HCT116 (cell line): Measurements from ENCODE around the gene STK24. TPM values are rescaled to one million over a fixed set of nuclear protein-coding genes. Genes with fewer than 3 reads are reported as not detected.

ENCODE experiments used
- ATAC-seq: fragments of 200-7000 bp; cut with Tn5 transposase; 2 replicates; pipeline ENCODE4 v1.9.1; 2020; ENCODE audit warnings: mild to moderate bottlenecking, moderate library complexity
- BruUV-seq: library from RNA; stranded (reverse); fragments of 400-500 nt; replicated peaks from 2 replicates; lab custom pipeline; 2021; lab: Mats Ljungman, UMichigan
- CTCF ChIA-PET: fragments of 300-600 bp; sonication (Branson Sonifier 250); formaldehyde crosslinking; loops from one replicate; lab custom pipeline; 2021; ENCODE audit warnings: antibody characterized with exemption; lab: Charles Lee
- POLR2A ChIA-PET: fragments of 300-600, 350-600 bp; sonication (Branson Sonifier 250); formaldehyde crosslinking; loops from one replicate; lab custom pipeline; 2021; ENCODE audit warnings: antibody characterized with exemption; lab: Charles Lee
- RAD21 ChIA-PET, 2 experiments: fragments of 300-600 bp; sonication (Branson Sonifier 250); formaldehyde crosslinking; loops; one replicate each; lab custom pipeline; 2023; ENCODE audit warnings: low total read pairs in 2 of 2; ENCODE audit not compliant: uncharacterized antibody in 2 of 2, unreplicated experiment in 2 of 2, low non-redundant PET in 1 of 2; lab: Charles Lee
- DNase-seq: peaks from one replicate; pipeline ENCODE4 v3.0.0-alpha.2; 2010; ENCODE audit warnings: low read depth, low spot score
- H2AFZ ChIP-seq: fragments of 200-600 bp; shearing (Covaris generic), sonication (generic); 2 replicates; pipeline ENCODE4 v1.6.1; 2017; ENCODE audit warnings: low read depth, mixed run types, mixed read lengths, antibody characterized with exemption, low read length; ENCODE audit not compliant: poor library complexity, severe bottlenecking
- H3K27ac ChIP-seq: 2 replicates; pipeline ENCODE4 v1.5.1; 2012; ENCODE audit warnings: low read depth, low read length
- H3K27me3 ChIP-seq: fragments of 200-600 bp; sonication (generic); 2 replicates; pipeline ENCODE4 v1.6.1; 2016; ENCODE audit warnings: mixed run types, low read length, mixed read lengths; ENCODE audit not compliant: insufficient read depth
- H3K36me3 ChIP-seq, 2 experiments: fragments of 200-500 bp in 1 of 2; fragments of 200-600 bp in 1 of 2; sonication (Bioruptor generic) in 1 of 2; sonication (generic) in 1 of 2; 2 replicates each; pipeline versions ENCODE4 v1.5.1 to v1.6.1; 2014 to 2016; ENCODE audit warnings: low read length in 2 of 2, inconsistent platforms in 1 of 2, mixed read lengths in 1 of 2, mixed run types in 1 of 2; ENCODE audit not compliant: insufficient read depth in 2 of 2, control insufficient read depth in 1 of 2
- H3K4me1 ChIP-seq, 2 experiments: fragments of 200-600 bp in 1 of 2; sonication (generic) in 1 of 2; 2 replicates each; pipeline versions ENCODE4 v1.5.1 to v1.6.1; 2012 to 2017; ENCODE audit warnings: low read length in 2 of 2, inconsistent platforms in 1 of 2, mild to moderate bottlenecking in 1 of 2, mixed read lengths in 1 of 2, mixed run types in 1 of 2, moderate library complexity in 1 of 2; ENCODE audit not compliant: insufficient read depth in 2 of 2, control insufficient read depth in 1 of 2
- H3K4me2 ChIP-seq: fragments of 200-600 bp; sonication (generic); 2 replicates; pipeline ENCODE4 v1.6.1; 2017; ENCODE audit warnings: mixed run types, low read length, mixed read lengths
- H3K4me3 ChIP-seq, 2 experiments: fragments of 200-600 bp in 1 of 2; sonication (generic) in 1 of 2; replicated peaks in 1 of 2; 2 replicates each; pipeline ENCODE4 v1.5.1; 2011 to 2016; ENCODE audit warnings: low read length in 2 of 2, control low read depth in 1 of 2, low read depth in 1 of 2, mild to moderate bottlenecking in 1 of 2, mixed read lengths in 1 of 2, mixed run types in 1 of 2
- H3K79me2 ChIP-seq: fragments of 200-600 bp; sonication (generic); 2 replicates; pipeline ENCODE4 v1.6.1; 2017; ENCODE audit warnings: mild to moderate bottlenecking, mixed run types, low read length, moderate library complexity, mixed read lengths; ENCODE audit not compliant: insufficient read depth
- H3K9ac ChIP-seq: fragments of 200-600 bp; sonication (generic); 2 replicates; pipeline ENCODE4 v1.6.1; 2016; ENCODE audit warnings: low read length, mixed read lengths
- H3K9me2 ChIP-seq: fragments of 200-600 bp; sonication (generic), shearing (Covaris generic); 2 replicates; pipeline ENCODE4 v1.6.1; 2017; ENCODE audit warnings: mixed run types, mild to moderate bottlenecking, moderate library complexity; ENCODE audit not compliant: insufficient read depth
- H3K9me3 ChIP-seq, 2 experiments: fragments of 200-500 bp in 1 of 2; fragments of 200-600 bp in 1 of 2; sonication (Bioruptor generic) in 1 of 2; sonication (generic) in 1 of 2; 2 replicates each; pipeline ENCODE4 v1.6.1; 2014 to 2017; ENCODE audit warnings: low read length in 2 of 2, mixed read lengths in 2 of 2, inconsistent platforms in 1 of 2, low read depth in 1 of 2, mild to moderate bottlenecking in 1 of 2, mixed run types in 1 of 2, moderate library complexity in 1 of 2; ENCODE audit not compliant: control insufficient read depth in 1 of 2, insufficient read depth in 1 of 2
- H4K20me1 ChIP-seq: fragments of 200-600 bp; sonication (generic), shearing (Covaris generic); 2 replicates; pipeline ENCODE4 v1.6.1; 2017; ENCODE audit warnings: mixed run types, mild to moderate bottlenecking, moderate library complexity; ENCODE audit not compliant: insufficient read depth
- ATF3 ChIP-seq: IDR thresholded peaks from 2 replicates; pipeline ENCODE4 v1.6.1; 2012
- CBX3 ChIP-seq: IDR thresholded peaks from 2 replicates; pipeline ENCODE4 v1.6.1; 2012; ENCODE audit warnings: low read depth
- CTCF ChIP-seq, 3 experiments: fragments of 200-600 bp in 1 of 3; sonication (generic) in 1 of 3; IDR thresholded peaks in 2 of 3; conservative IDR thresholded peaks in 1 of 3; 2 replicates each; pipeline ENCODE4 v1.5.1; 2012 to 2017; ENCODE audit warnings: low read depth in 2 of 3, low read length in 2 of 3, antibody characterized with exemption in 1 of 3, borderline replicate concordance in 1 of 3, control low read depth in 1 of 3, mild to moderate bottlenecking in 1 of 3, mixed read lengths in 1 of 3, mixed run types in 1 of 3, moderate library complexity in 1 of 3; ENCODE audit not compliant: insufficient read depth in 1 of 3
- EZH2 ChIP-seq: fragments of 200-600 bp; sonication (generic); IDR thresholded peaks from 2 replicates; pipeline ENCODE4 v1.6.1; 2017; ENCODE audit warnings: antibody characterized with exemption, mixed run types
- EZH2phosphoT487 ChIP-seq: fragments of 200-600 bp; IDR thresholded peaks from 2 replicates; pipeline ENCODE4 v1.6.1; 2018; ENCODE audit warnings: antibody characterized with exemption, borderline replicate concordance
- POLR2A ChIP-seq: IDR thresholded peaks from 2 replicates; pipeline ENCODE4 v1.7.0; 2011; ENCODE audit warnings: borderline replicate concordance; ENCODE audit not compliant: insufficient read depth, insufficient read length; ENCODE audit errors: extremely low read depth
- SIN3A ChIP-seq: IDR thresholded peaks from 2 replicates; pipeline ENCODE4 v1.6.1; 2012; ENCODE audit warnings: low read depth
- SRF ChIP-seq: IDR thresholded peaks from 2 replicates; pipeline ENCODE4 v1.6.1; 2012; ENCODE audit warnings: low read depth
- YY1 ChIP-seq: IDR thresholded peaks from 2 replicates; pipeline ENCODE4 v1.6.1; 2011; ENCODE audit warnings: low read length, low read depth, moderate library complexity, mild to moderate bottlenecking; ENCODE audit not compliant: insufficient replicate concordance; ENCODE audit errors: extremely low read depth
- ZBTB33 ChIP-seq: IDR thresholded peaks from 2 replicates; pipeline ENCODE4 v1.6.1; 2011; ENCODE audit warnings: mild to moderate bottlenecking, low read length, moderate library complexity; ENCODE audit not compliant: insufficient replicate concordance; ENCODE audit errors: extremely low read depth
- ZFX ChIP-seq: fragments of 450-650 bp; IDR thresholded peaks from 2 replicates; pipeline ENCODE4 v1.6.1; 2017
- ZNF274 ChIP-seq: fragments of 200-500 bp; sonication (Bioruptor generic); IDR thresholded peaks from 2 replicates; pipeline ENCODE4 v1.6.1; 2014; ENCODE audit warnings: mild to moderate bottlenecking, low read depth, low read length, inconsistent platforms
- intact Hi-C: fragments of 100-400 bp; cut with micrococcal nuclease; formaldehyde crosslinking; loops from 2 replicates; pipeline ENCODE4 v1.10.0; 2022
- total RNA-seq: library from RNA; stranded (reverse); gene quantifications from one replicate; pipeline ENCODE4 v1.2.1, GENCODE V29; 2021; ENCODE audit not compliant: unreplicated experiment

STK24 gene
- total RNA-seq, 1 experiment from 2014 or later = 137 TPM

- H3K27me3 ChIP-seq = no peaks in the 10 kb centered on the region
- TF ChIP-seq SRF = no peak
- TF ChIP-seq, all 23 proteins: peak for 0
- Histone ChIP-seq H3K4me2 (no peak overlapping the region), H3K4me1 (peaks cover 51 to 89% of the 10 kb centered on the region in 2 experiments), H3K36me3 (peaks cover 0 to 3% of the 10 kb centered on the region in 2 experiments; a peak in 1 of 4 replicates), H4K20me1 (0 out of 2 replicates have a peak, but pooled peaks cover 7% of the 10 kb centered on the region), H3K9ac (no peak overlapping the region), H3K9me2 (no peaks in the 10 kb centered on the region), H3K9me3 (no peaks in the 10 kb centered on the region), H2AFZ (no peak overlapping the region), H3K27ac (no peak overlapping the region), H3K4me3 (no peak overlapping the region), H3K79me2 (peaks cover 96% of the 10 kb centered on the region)
- ATAC-seq = no peak
- ChIA-PET RAD21 (no interaction called here), POLR2A (no interaction called here), CTCF (no interaction called here)
- DNase-seq = no peak
- BruUV-seq = no TSS peak
- intact Hi-C loops = no loop called here
Observed at GRCh38 chr13:98480915-98481877, 95.7 kb downstream of the STK24 start.

- H3K9ac ChIP-seq = no peak overlapping the region
- H4K20me1 ChIP-seq = 0 out of 2 replicates have a peak, but pooled peaks cover 7% of the 10 kb centered on the region
- H3K36me3 ChIP-seq = peaks cover 0 to 8% of the 10 kb centered on the region in 2 experiments; a peak in 1 of 4 replicates
- peaks cover 46 to 82% of the 10 kb centered on the region in 2 experiments for H3K4me1 ChIP-seq
- H2AFZ ChIP-seq = no peak overlapping the region
- H3K79me2 ChIP-seq = peaks cover 92% of the 10 kb centered on the region
- no peaks in the 10 kb centered on the region for H3K9me2 ChIP-seq
- RAD21 ChIA-PET = no interaction called here
- no peak overlapping the region for H3K4me2 ChIP-seq
- intact Hi-C loops = no loop called here
- H3K27ac ChIP-seq = no peak overlapping the region
- CTCF ChIA-PET = no interaction called here
- no peak overlapping the region for H3K4me3 ChIP-seq
- DNase-seq = no peak
- no peak for ATAC-seq
- no TSS peak for BruUV-seq
- POLR2A ChIA-PET = no interaction called here
- no peaks in the 10 kb centered on the region for H3K9me3 ChIP-seq
- no peaks in the 10 kb centered on the region for H3K27me3 ChIP-seq
- no peak for TF ChIP-seq POLR2A
- no peak for TF ChIP-seq YY1
- no peak for TF ChIP-seq EZH2phosphoT487
- TF ChIP-seq ATF3 = no peak
- no peak for TF ChIP-seq ZNF274
- no peak for TF ChIP-seq SIN3A
- no peak for TF ChIP-seq ZBTB33
- TF ChIP-seq SRF = no peak
- no peak for TF ChIP-seq CTCF (IDR thresholded peaks at IDR 0.05 in 2 of 3, conservative IDR thresholded peaks at IDR 0.05 in 1 of 3; ENCODE audit: borderline replicate concordance in 1 of 3, insufficient read depth in 1 of 3, low read depth in 2 of 3, low read length in 2 of 3)
- TF ChIP-seq EZH2 = no peak
- no peak for TF ChIP-seq ZFX
- TF ChIP-seq CBX3 = no peak
Observed at GRCh38 chr13:98479496-98480003, 97.4 kb downstream of the STK24 start.
